ENCODE results near the gene SCG5. TPM values are rescaled to one million over a fixed set of nuclear protein-coding genes. Genes with fewer than 3 reads are reported as not detected.

The SCG5 gene
- total RNA-seq, 2 experiments from 2014 or later = 3.5 to 4.3 TPM

DNA sequence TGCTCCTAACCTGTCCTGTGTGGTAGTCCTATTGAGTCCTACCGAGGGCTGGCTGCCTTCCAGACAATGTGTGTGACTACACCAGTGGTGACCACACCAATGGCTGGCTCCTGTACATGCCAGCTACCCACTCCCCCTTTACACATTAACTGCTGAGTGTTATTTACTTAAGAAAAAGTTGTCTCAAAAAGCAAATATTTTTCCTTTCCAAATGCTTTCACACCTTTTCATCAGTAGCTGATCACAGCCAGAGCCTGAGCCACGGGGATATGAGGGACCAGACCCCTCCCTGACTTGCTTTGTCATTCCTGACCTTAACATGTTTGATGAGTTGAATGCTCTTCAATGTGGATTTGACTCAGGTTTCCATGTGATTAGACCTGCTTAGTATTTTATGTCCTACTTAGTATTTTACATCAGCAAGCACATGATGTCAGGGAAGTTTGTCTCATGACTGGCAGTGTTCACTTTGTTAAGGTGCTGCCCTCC is 46.7 kb downstream of the SCG5 start:
- H3K27ac Mint-ChIP-seq = no peak overlapping the region
- H3K27me3 Mint-ChIP-seq = no peaks in the 10 kb centered on the region
- H3K4me3 Mint-ChIP-seq = no peak overlapping the region
- peaks cover 21% of the 10 kb centered on the region for H3K36me3 Mint-ChIP-seq
- CTCF ChIA-PET = interaction anchor here (1.3 kb wide), 1 partner anchor 26 kb away, joined by 4 read pairs; no protein-coding TSS in a partner anchor
- H3K9me3 Mint-ChIP-seq (ENCODE audit: low read depth) = no peaks in the 10 kb centered on the region
- peaks cover 12% of the 10 kb centered on the region for H3K4me1 Mint-ChIP-seq
- no peak for ATAC-seq
- no peak for DNase-seq

DNA sequence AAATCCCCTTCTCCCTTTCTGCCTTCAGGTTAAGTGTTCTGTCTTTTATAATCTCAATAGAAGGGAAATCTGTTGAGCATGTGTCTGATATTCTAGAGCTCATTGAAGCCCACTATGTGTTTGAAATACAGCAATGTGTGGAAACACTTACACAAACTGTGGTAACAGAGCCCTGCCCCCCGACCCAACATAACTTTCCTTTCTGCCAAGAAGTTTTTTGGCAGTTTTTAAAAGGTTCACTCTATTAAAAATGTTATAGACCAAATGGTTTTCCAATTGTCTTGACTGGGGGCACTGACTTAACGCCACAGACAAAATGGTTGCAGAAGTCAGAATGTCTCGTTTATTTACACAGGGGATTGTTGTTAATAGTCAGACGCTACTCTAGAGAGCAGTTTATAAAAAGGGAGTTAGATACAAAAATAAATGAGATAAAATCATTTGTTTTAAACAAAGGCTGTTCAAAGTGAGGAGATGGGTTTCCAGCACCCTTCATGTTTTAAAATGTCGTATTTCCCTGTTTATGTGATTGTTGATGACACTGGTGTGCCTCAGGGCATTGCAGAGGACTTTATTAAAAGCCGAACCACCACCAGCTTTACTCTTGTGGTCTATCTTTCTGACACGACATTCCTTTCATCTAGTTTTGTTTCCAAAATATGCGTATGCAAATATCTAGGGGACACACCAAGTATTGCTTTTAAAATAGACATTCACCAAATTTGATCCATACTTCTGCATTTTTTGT is 49.6 kb downstream of the SCG5 start:
- no peak for ATAC-seq
- no peak overlapping the region for H3K27ac Mint-ChIP-seq
- no peaks in the 10 kb centered on the region for H3K27me3 Mint-ChIP-seq
- DNase-seq = no peak
- H3K4me3 Mint-ChIP-seq = no peak overlapping the region
- H3K36me3 Mint-ChIP-seq = no peaks in the 10 kb centered on the region
- no peaks in the 10 kb centered on the region for H3K4me1 Mint-ChIP-seq
- H3K9me3 Mint-ChIP-seq (ENCODE audit: low read depth) = no peaks in the 10 kb centered on the region
- CTCF ChIA-PET = no interaction called here

DNA sequence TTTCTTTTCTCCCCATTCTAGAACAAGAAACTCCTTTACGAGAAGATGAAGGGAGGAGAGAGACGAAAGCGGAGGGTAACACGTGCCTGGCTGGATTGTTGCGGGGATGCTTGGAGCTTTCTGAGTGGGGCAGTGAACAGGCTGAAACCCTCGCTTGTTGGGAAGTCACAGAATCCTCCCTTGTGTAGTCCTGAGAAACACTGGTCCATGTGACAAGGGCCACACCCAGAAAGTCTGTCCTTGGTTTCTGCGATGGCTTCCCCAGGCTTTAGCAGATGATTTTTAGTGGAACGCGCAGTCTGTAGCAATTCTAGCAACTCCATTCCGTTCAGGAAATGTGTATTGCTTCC is 50.2 kb downstream of the SCG5 start:
- Mint-ChIP-seq H3K4me3 (no peak overlapping the region), H3K27ac (no peak overlapping the region), H3K27me3 (no peaks in the 10 kb centered on the region), H3K9me3 (ENCODE audit: low read depth) (no peaks in the 10 kb centered on the region), H3K36me3 (no peaks in the 10 kb centered on the region), H3K4me1 (no peaks in the 10 kb centered on the region)
- ATAC-seq (no peak), DNase-seq (no peak)
- CTCF ChIA-PET = no interaction called here

DNA sequence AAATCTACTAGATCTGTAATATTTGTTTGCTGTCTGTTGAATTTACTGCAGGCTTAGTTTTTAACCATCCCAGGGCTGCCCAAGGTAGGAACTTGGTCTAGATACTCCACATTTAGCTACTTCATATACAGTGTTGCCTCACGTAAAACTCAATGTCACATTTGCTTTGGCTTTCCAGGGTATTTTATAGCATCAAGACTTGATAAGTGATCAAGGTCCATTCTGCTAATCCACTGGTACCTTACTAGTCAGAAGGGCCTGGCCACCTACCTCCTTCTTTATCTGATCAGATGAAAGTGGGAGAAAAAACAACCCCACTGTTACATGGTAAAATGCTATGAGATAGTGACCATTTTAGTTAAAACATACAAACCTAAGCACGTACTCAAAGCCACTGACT is 50.8 kb downstream of the SCG5 start:
- H3K27me3 Mint-ChIP-seq = no peaks in the 10 kb centered on the region
- H3K4me3 Mint-ChIP-seq = no peak overlapping the region
- CTCF ChIA-PET = interaction anchor here (1.1 kb wide), 1 partner anchor 30 kb away, joined by 3 read pairs; no protein-coding TSS in a partner anchor
- H3K9me3 Mint-ChIP-seq (ENCODE audit: low read depth) = no peaks in the 10 kb centered on the region
- H3K36me3 Mint-ChIP-seq = no peaks in the 10 kb centered on the region
- ATAC-seq = no peak
- H3K4me1 Mint-ChIP-seq = no peaks in the 10 kb centered on the region
- DNase-seq = no peak
- no peak overlapping the region for H3K27ac Mint-ChIP-seq

DNA sequence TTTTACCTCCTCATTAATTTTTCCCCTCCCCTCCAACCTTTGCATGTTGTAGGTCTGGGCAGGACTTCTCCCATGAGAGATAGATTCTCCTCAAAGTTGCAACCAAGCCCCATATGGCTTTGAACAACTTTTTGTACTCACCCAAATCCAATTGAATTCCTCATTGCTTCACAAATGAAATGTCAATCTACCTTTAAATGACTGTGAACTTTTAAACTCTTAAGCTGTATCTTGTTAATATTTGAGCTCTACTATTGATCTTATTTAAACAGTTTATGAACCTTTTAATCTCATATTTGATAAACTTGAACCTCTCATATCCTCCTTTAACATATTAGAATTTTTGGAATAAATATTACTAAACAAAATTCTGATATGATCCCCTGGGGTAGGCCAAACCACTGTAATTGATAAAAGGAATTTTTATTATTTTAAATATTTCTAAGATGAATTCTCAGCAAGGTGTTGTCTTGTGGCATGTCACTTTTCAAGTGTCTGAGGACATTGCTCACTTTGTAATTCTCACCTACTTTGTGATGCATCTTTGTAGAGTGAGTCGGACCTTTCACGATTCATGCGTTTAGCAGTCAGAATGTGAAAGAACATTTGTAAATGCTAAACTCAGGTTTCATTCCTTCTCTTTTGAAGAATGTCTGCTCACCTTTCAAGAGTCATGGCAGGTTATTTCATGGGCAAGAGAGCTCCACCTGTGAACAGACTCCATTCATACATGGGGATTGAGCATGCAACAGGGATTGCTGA is 52.9 kb downstream of the SCG5 start:
- no peak for ATAC-seq
- no peak overlapping the region for H3K27ac Mint-ChIP-seq
- H3K36me3 Mint-ChIP-seq = no peaks in the 10 kb centered on the region
- no peaks in the 10 kb centered on the region for H3K9me3 Mint-ChIP-seq (ENCODE audit: low read depth)
- peaks cover 2% of the 10 kb centered on the region for H3K27me3 Mint-ChIP-seq
- no peak for DNase-seq
- no peaks in the 10 kb centered on the region for H3K4me1 Mint-ChIP-seq
- no peak overlapping the region for H3K4me3 Mint-ChIP-seq
- CTCF ChIA-PET = interaction anchor here (0.6 kb wide), 1 partner anchor 462 kb away, joined by 3 read pairs; no protein-coding TSS in a partner anchor

DNA sequence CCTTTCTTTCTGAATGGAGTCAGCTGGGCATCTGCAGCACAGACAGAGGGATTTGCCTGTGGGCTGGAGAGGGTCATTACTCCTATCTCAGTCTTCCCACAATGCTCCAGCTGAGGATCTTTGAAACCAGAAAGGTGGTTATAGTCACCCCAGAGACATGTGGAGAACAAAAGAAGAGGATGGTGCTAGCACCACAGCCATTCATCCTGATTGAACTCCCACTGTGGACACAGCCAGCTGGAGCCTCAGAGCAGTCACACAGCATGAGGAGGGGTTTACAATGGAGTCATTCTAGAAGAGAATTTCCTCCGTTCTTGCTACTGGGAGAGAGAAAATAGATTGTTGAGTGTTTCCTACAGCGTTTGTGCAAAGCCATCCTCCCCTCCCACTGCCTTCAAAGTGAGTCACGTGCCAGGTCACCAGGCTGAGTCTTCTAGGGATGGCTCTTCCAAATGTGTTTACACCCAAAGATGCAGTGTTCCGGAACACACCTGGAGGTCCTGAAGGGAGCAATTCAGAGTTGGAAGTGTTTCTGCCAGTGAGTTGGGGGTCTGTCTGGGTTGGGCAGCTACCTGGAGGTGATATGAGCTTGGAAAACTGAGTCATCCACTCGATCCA is 57.4 kb downstream of the SCG5 start:
- H3K9me3 Mint-ChIP-seq (ENCODE audit: low read depth) = no peaks in the 10 kb centered on the region
- H3K36me3 Mint-ChIP-seq = no peaks in the 10 kb centered on the region
- CTCF ChIA-PET = interaction anchor here (0.6 kb wide), 2 partner anchors 37 to 48 kb away, joined by 3 read pairs; no protein-coding TSS in a partner anchor
- H3K27ac Mint-ChIP-seq = no peak overlapping the region
- DNase-seq (no peak), ATAC-seq (no peak)
- H3K4me1 Mint-ChIP-seq = no peaks in the 10 kb centered on the region
- peaks cover 20% of the 10 kb centered on the region for H3K27me3 Mint-ChIP-seq
- no peak overlapping the region for H3K4me3 Mint-ChIP-seq

DNA sequence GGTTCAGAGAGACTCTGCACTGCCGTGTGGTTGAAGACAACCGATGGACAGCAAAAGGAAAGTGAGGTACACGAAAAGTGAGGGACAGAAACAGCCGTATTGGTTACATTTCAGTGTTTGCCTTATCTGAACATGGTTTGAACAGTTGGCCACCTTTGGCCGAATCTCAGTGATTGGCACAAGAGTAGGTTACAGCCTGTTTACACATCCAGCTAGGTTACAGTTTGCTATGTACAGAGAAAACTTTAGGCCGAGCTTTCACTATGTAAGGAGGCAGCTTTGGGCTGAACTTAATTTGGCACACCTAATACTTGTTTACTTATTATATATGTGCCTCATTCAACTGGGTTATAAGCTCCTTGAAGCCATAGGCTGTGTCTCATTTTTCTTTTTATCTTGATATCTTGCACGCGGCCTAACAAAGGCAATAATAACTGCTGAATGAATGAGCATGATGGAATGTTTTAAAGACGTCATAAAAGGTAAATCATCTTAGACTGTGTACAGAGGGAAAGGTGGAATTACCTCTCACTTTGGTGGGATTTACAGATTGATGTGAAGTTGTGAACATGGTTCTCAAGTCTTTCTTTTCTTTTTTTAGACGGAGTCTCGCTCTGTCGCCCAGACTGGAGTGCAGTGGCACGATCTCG is 59.1 kb downstream of the SCG5 start:
- H3K27me3 Mint-ChIP-seq = peaks cover 36% of the 10 kb centered on the region
- DNase-seq (no peak), ATAC-seq (no peak)
- CTCF ChIA-PET = no interaction called here
- no peak overlapping the region for H3K4me3 Mint-ChIP-seq
- no peaks in the 10 kb centered on the region for H3K36me3 Mint-ChIP-seq
- H3K27ac Mint-ChIP-seq = no peak overlapping the region
- H3K9me3 Mint-ChIP-seq (ENCODE audit: low read depth) = no peaks in the 10 kb centered on the region
- no peaks in the 10 kb centered on the region for H3K4me1 Mint-ChIP-seq

DNA sequence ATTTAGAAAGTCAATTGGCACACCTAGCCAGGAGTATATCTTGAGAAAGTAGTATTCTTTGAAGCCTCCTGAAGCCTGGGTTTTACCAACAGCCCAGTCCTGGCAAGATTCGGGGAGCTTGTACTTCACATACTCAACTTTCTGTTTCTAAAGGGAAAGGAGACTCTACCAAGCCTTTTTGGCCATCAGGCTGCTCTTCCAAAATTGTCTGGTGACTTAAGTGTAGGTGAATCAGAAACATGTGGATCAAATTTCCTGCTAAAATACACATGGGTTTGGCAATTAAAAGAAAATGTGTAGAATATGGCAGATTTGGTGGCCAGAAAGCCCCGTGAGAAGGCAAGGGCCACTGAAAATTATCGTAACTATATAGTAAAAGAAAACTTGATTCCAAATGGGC is 60.4 kb downstream of the SCG5 start:
- no peak for ATAC-seq
- no peaks in the 10 kb centered on the region for H3K4me1 Mint-ChIP-seq
- H3K27me3 Mint-ChIP-seq = peaks cover 47% of the 10 kb centered on the region
- H3K27ac Mint-ChIP-seq = no peak overlapping the region
- H3K36me3 Mint-ChIP-seq = no peaks in the 10 kb centered on the region
- H3K9me3 Mint-ChIP-seq (ENCODE audit: low read depth) = no peaks in the 10 kb centered on the region
- DNase-seq = no peak
- H3K4me3 Mint-ChIP-seq = no peak overlapping the region
- CTCF ChIA-PET = no interaction called here

DNA sequence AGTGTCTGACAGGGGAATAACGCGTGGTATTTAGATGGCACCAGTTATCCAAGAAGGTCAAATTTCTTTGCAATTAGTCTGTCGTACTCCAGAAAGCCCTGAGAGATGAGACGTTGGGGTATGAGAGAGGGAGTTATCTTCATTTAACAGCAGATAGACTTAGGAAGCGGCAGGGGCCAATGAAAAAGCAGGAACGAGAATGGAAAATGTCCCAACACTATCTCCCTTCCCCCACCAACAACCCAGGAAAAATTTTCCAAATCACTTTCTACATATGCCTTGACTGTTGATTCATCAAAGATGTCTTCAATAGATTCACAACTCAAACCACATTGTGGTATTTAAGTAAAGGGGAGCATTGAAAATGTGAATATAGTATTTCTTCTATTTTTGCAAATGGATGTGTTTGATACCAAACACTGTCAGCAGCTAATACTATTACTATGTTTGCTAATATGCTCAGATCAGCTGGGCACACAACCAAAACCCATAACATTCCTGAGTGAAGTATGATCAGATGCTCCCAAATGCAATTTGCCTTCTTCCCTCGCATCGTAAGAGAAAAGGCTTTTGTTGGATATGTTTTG is 63.0 kb downstream of the SCG5 start:
- ATAC-seq (no peak), DNase-seq (no peak)
- Mint-ChIP-seq H3K27me3 (peaks cover 61% of the 10 kb centered on the region), H3K4me1 (no peaks in the 10 kb centered on the region), H3K4me3 (no peak overlapping the region), H3K36me3 (no peaks in the 10 kb centered on the region), H3K27ac (no peak overlapping the region), H3K9me3 (ENCODE audit: low read depth) (no peaks in the 10 kb centered on the region)
- CTCF ChIA-PET = no interaction called here

DNA sequence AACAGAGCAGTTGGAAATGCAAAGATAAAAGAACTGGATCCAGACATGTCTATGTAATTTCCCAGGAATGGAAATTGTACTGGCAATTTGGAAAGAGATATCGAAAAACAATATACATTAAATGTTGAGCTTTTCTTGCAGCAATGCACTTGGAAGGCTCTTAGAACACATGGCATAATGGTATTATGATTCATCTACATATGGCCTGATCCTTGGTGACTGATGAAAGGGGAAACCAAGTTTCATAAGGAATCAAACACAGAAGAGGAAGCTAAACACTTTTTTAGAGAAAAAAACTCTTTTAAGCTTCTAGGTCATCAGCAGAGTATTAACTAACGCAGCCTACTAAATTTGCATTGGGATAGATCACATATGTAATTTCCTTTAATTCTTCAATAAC is 63.9 kb downstream of the SCG5 start:
- no peaks in the 10 kb centered on the region for H3K36me3 Mint-ChIP-seq
- H3K27ac Mint-ChIP-seq = no peak overlapping the region
- DNase-seq (no peak), ATAC-seq (no peak)
- H3K4me1 Mint-ChIP-seq = no peaks in the 10 kb centered on the region
- peaks cover 68% of the 10 kb centered on the region for H3K27me3 Mint-ChIP-seq
- CTCF ChIA-PET = no interaction called here
- no peaks in the 10 kb centered on the region for H3K9me3 Mint-ChIP-seq (ENCODE audit: low read depth)
- H3K4me3 Mint-ChIP-seq = no peak overlapping the region

DNA sequence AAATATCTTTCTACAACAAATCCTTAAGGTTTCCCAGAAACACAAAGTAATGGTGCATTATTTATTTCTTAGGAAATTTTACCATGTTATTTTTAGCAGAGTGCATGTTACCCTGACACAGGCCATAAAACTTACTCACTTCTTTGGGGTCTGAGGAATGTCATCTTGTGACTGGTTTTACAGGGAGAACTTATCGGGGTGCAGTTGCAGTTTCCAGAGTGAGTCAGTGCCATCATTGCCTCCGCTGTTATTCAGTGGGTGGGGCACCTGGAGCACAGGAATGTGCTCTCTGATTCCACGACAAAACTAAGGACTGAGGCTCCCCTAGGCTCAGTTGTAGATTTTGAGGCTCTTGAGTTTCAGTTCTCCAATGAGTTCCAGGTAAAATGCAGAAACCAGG is 65.2 kb downstream of the SCG5 start:
- Mint-ChIP-seq H3K36me3 (no peaks in the 10 kb centered on the region), H3K27me3 (peaks cover 70% of the 10 kb centered on the region), H3K27ac (no peak overlapping the region), H3K9me3 (ENCODE audit: low read depth) (no peaks in the 10 kb centered on the region), H3K4me3 (no peak overlapping the region), H3K4me1 (no peaks in the 10 kb centered on the region)
- ATAC-seq = no peak
- CTCF ChIA-PET = interaction anchor here (0.6 kb wide), 1 partner anchor 682 kb away, joined by 3 read pairs; no protein-coding TSS in a partner anchor
- no peak for DNase-seq

DNA sequence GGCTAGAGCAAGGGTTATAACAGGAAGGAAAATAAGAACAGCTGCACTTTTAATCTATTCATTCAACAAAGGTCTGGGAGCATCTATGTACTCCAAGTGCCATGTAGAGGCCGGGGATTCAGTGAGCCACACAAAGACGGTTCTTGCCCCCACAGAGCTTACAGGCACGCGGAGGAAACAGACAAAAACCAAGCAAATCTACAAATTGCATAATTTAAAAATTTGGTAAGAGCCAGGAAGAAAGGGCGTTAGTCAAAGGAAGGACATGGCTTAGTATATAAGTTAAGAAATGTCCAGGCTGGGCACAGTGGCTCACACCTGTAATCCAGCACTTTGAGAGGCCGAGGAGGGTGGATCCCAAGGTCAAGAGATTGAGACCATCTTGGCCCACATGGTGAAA is 65.9 kb downstream of the SCG5 start:
- no peak overlapping the region for H3K4me3 Mint-ChIP-seq
- DNase-seq (no peak), ATAC-seq (no peak)
- H3K27me3 Mint-ChIP-seq = peaks cover 71% of the 10 kb centered on the region
- no peaks in the 10 kb centered on the region for H3K4me1 Mint-ChIP-seq
- H3K27ac Mint-ChIP-seq = no peak overlapping the region
- H3K36me3 Mint-ChIP-seq = no peaks in the 10 kb centered on the region
- CTCF ChIA-PET = interaction anchor here (0.6 kb wide), 1 partner anchor 681 kb away, joined by 3 read pairs; no protein-coding TSS in a partner anchor
- no peaks in the 10 kb centered on the region for H3K9me3 Mint-ChIP-seq (ENCODE audit: low read depth)
